ENCODE results near the gene GPR143. TPM values are rescaled to one million over a fixed set of nuclear protein-coding genes. Genes with fewer than 3 reads are reported as not detected.

Gene GPR143
- total and polyA plus RNA-seq, 7 donors, result 0.70 TPM; not detected in 6

GRCh38 chrX:9728261-9728660, 37.4 kb downstream of the GPR143 start:
- no peaks in the 10 kb centered on the region for H3K4me1 ChIP-seq
- no peaks in the 10 kb centered on the region for H3K27me3 ChIP-seq
- H3K9me3 ChIP-seq, result peaks cover 0 to 6% (median 0%) of the 10 kb centered on the region in 4 donors
- H3K27ac ChIP-seq, result no peak overlapping the region
- TF ChIP-seq CTCF (IDR thresholded peaks at IDR 0.05) (no peak), POLR2A (IDR thresholded peaks at IDR 0.05) (no peak), EP300 (IDR thresholded peaks at IDR 0.05) (no peak), POLR2AphosphoS5 (IDR thresholded peaks at IDR 0.05) (no peak)
- no peak overlapping the region for H3K4me3 ChIP-seq
- 81 to 95% methylated on average over 3 of the region's 3 CpGs for WGBS, 2 donors
- intact Hi-C loops (cut with DNase I), result no loop called here
- no peak for DNase-seq
- no peaks in the 10 kb centered on the region for H3K36me3 ChIP-seq

GRCh38 chrX:9724711-9725110, 40.9 kb downstream of the GPR143 start:
- Histone ChIP-seq H3K36me3 (no peaks in the 10 kb centered on the region), H3K27ac (no peak overlapping the region), H3K4me1 (no peaks in the 10 kb centered on the region), H3K4me3 (no peak overlapping the region), H3K27me3 (no peaks in the 10 kb centered on the region), H3K9me3 (peaks cover 0 to 6% (median 2%) of the 10 kb centered on the region in 4 donors)
- no peak for TF ChIP-seq EP300 (IDR thresholded peaks at IDR 0.05)
- no peak for TF ChIP-seq POLR2AphosphoS5 (IDR thresholded peaks at IDR 0.05)
- TF ChIP-seq POLR2A (IDR thresholded peaks at IDR 0.05), result no peak
- TF ChIP-seq CTCF (IDR thresholded peaks at IDR 0.05), result no peak
- 88 to 90% methylated on average over 2 of the region's 2 CpGs for WGBS, 2 donors
- DNase-seq, result no peak
- intact Hi-C loops (cut with DNase I), result no loop called here

GRCh38 chrX:9717376-9717775, 48.3 kb downstream of the GPR143 start:
- H3K4me3 ChIP-seq, result no peak overlapping the region

GRCh38 chrX:9710332-9710731, 55.3 kb downstream of the GPR143 start:
- DNase-seq, result no peak
- TF ChIP-seq POLR2A (IDR thresholded peaks at IDR 0.05) (no peak), CTCF (IDR thresholded peaks at IDR 0.05) (no peak), POLR2AphosphoS5 (IDR thresholded peaks at IDR 0.05) (no peak), EP300 (IDR thresholded peaks at IDR 0.05) (no peak)
- Histone ChIP-seq H3K27me3 (no peaks in the 10 kb centered on the region), H3K4me1 (no peaks in the 10 kb centered on the region), H3K4me3 (no peak overlapping the region), H3K36me3 (peaks cover 0 to 41% (median 7%) of the 10 kb centered on the region in 4 donors), H3K9me3 (no peaks in the 10 kb centered on the region), H3K27ac (no peak overlapping the region)
- 89% methylated on average over 8 of the region's 8 CpGs for WGBS, 2 donors
- intact Hi-C loops (cut with DNase I), result loop anchor here (5.0 kb wide), 1 partner anchor 893 kb away; no protein-coding TSS in a partner anchor

More at GRCh38 chrX:9717376-9717775, 48.3 kb downstream of the GPR143 start:
- TF ChIP-seq POLR2AphosphoS5 (IDR thresholded peaks at IDR 0.05) (no peak), POLR2A (IDR thresholded peaks at IDR 0.05) (no peak), EP300 (IDR thresholded peaks at IDR 0.05) (no peak), CTCF (IDR thresholded peaks at IDR 0.05) (no peak)
- Histone ChIP-seq H3K27me3 (no peaks in the 10 kb centered on the region), H3K9me3 (no peaks in the 10 kb centered on the region), H3K27ac (no peak overlapping the region), H3K4me1 (no peaks in the 10 kb centered on the region), H3K36me3 (peaks cover 0 to 43% (median 4%) of the 10 kb centered on the region in 4 donors)
- WGBS, 2 donors, result 98% methylated on average over 21 of the region's 21 CpGs
- intact Hi-C loops (cut with DNase I), result no loop called here
- DNase-seq, result no peak

Data from sigmoid colon (tissue), 7 donors.